Fibroblast of skin of left biceps (primary cell): ENCODE measurements around the gene NAT8L.

Source experiments
- DNase-seq, 2 experiments: peaks; one replicate each; pipeline ENCODE4 v3.0.0-alpha.2; 2013; ENCODE audit warnings: low read depth in 2 of 2

The NAT8L gene

GRCh38 chr4:2064276-2064991 lies 5.3 kb downstream of the NAT8L start:
- no peak for DNase-seq

GRCh38 chr4:2065106-2065930 lies 6.2 kb downstream of the NAT8L start:
- DNase-seq: no peak

- DNase-seq: no peak
Measured at GRCh38 chr4:2066011-2066551, 7.0 kb downstream of the NAT8L start.

GRCh38 chr4:2066571-2067445 lies 7.7 kb downstream of the NAT8L start:
- no peak for DNase-seq

GRCh38 chr4:2067446-2068197 lies 8.5 kb downstream of the NAT8L start:
- no peak for DNase-seq

- no peak for DNase-seq
Measured at GRCh38 chr4:2068198-2068470, 9.0 kb downstream of the NAT8L start.

GRCh38 chr4:2068566-2068965 lies 9.4 kb downstream of the NAT8L start:
- DNase-seq: no peak

- no peak for DNase-seq
Measured at GRCh38 chr4:2069161-2069971, 10.2 kb downstream of the NAT8L start.

GRCh38 chr4:2069986-2070385 lies 10.9 kb downstream of the NAT8L start:
- DNase-seq: no peak

GRCh38 chr4:2070421-2071251 lies 11.5 kb downstream of the NAT8L start:
- DNase-seq: no peak

- no peak for DNase-seq
Measured at GRCh38 chr4:2071252-2071911, 12.3 kb downstream of the NAT8L start.

- DNase-seq: no peak
Measured at GRCh38 chr4:2071912-2072867, 13.1 kb downstream of the NAT8L start.

- no peak for DNase-seq
Measured at GRCh38 chr4:2072971-2073807, 14.1 kb downstream of the NAT8L start.

GRCh38 chr4:2073808-2074481 lies 14.8 kb downstream of the NAT8L start:
- no peak for DNase-seq

GRCh38 chr4:2074588-2074987 lies 15.5 kb downstream of the NAT8L start:
- DNase-seq: no peak

- no peak for DNase-seq
Measured at GRCh38 chr4:2075171-2075986, 16.3 kb downstream of the NAT8L start.
